Measurements from ENCODE around the gene SPARCL1. TPM values are rescaled to one million over a fixed set of nuclear protein-coding genes. Genes with fewer than 3 reads are reported as not detected.

SPARCL1 gene
- total and polyA plus RNA-seq, 2 experiments from 2014 or later: not detected

GRCh38 chr4:87512400-87512799 lies 16.8 kb downstream of the SPARCL1 start:
- 26 to 42% methylated on average over 1 of the region's 1 CpG for WGBS, 2 experiments (ENCODE audit: low coverage in 1 of 2, low lambda C conversion rate in 2 of 2, missing lambda C conversion rate in 2 of 2)
- in situ Hi-C loops (cut with MboI): no loop called here
- H2AFZ ChIP-seq: no peak overlapping the region

GRCh38 chr4:87511500-87511899 lies 17.7 kb downstream of the SPARCL1 start:
- no peaks in the 10 kb centered on the region for H3K79me2 ChIP-seq (ENCODE audit: insufficient read depth)
- H3K9ac ChIP-seq: no peak overlapping the region
- in situ Hi-C loops (cut with MboI): no loop called here
- H3F3A ChIP-seq (ENCODE audit: insufficient read depth): peaks cover 14% of the 10 kb centered on the region
- WGBS, 2 experiments (ENCODE audit: low coverage in 1 of 2, low lambda C conversion rate in 2 of 2, missing lambda C conversion rate in 2 of 2): 94 to 98% methylated on average over 2 of the region's 2 CpGs
- no peaks in the 10 kb centered on the region for H3K36me3 ChIP-seq (ENCODE audit: low read depth)
- H3K4me1 ChIP-seq (ENCODE audit: insufficient read depth): peaks cover 13% of the 10 kb centered on the region
- H3K27me3 ChIP-seq (replicated peaks; ENCODE audit: insufficient read depth): no peaks in the 10 kb centered on the region
- no peak overlapping the region for H3K27ac ChIP-seq
- H3K4me2 ChIP-seq (ENCODE audit: unreplicated experiment): no peak overlapping the region
- TF ChIP-seq EZH2phosphoT487 (IDR thresholded peaks at IDR 0.05; ENCODE audit: insufficient read depth, low read depth) (no peak), EZH2 (IDR thresholded peaks at IDR 0.05; ENCODE audit: insufficient read depth, poor library complexity, severe bottlenecking) (no peak)
- no peaks in the 10 kb centered on the region for H4K20me1 ChIP-seq (ENCODE audit: insufficient read depth)
- no peak for DNase-seq
- H3K9me2 ChIP-seq (ENCODE audit: insufficient read depth): no peaks in the 10 kb centered on the region
- H3K4me3 ChIP-seq: no peak overlapping the region
- H3K9me3 ChIP-seq (ENCODE audit: low read depth): no peaks in the 10 kb centered on the region
- no peak overlapping the region for H2AFZ ChIP-seq

More at GRCh38 chr4:87512400-87512799, 16.8 kb downstream of the SPARCL1 start:
- H3K4me3 ChIP-seq: no peak overlapping the region
- no peak overlapping the region for H3K4me2 ChIP-seq (ENCODE audit: unreplicated experiment)
- H3K9ac ChIP-seq: no peak overlapping the region
- H3K4me1 ChIP-seq (ENCODE audit: insufficient read depth): peaks cover 6% of the 10 kb centered on the region
- H4K20me1 ChIP-seq (ENCODE audit: insufficient read depth): no peaks in the 10 kb centered on the region
- TF ChIP-seq EZH2phosphoT487 (IDR thresholded peaks at IDR 0.05; ENCODE audit: insufficient read depth, low read depth) (no peak), EZH2 (IDR thresholded peaks at IDR 0.05; ENCODE audit: insufficient read depth, poor library complexity, severe bottlenecking) (no peak)
- H3K9me3 ChIP-seq (ENCODE audit: low read depth): no peaks in the 10 kb centered on the region
- H3F3A ChIP-seq (ENCODE audit: insufficient read depth): peaks cover 7% of the 10 kb centered on the region; the same call in 1 of the 2 replicates
- H3K9me2 ChIP-seq (ENCODE audit: insufficient read depth): no peaks in the 10 kb centered on the region
- no peaks in the 10 kb centered on the region for H3K79me2 ChIP-seq (ENCODE audit: insufficient read depth)
- no peaks in the 10 kb centered on the region for H3K27me3 ChIP-seq (replicated peaks; ENCODE audit: insufficient read depth)
- no peaks in the 10 kb centered on the region for H3K36me3 ChIP-seq (ENCODE audit: low read depth)
- no peak for DNase-seq
- H3K27ac ChIP-seq: no peak overlapping the region

- Histone ChIP-seq H3K79me2 (ENCODE audit: insufficient read depth) (no peaks in the 10 kb centered on the region), H3K4me3 (no peak overlapping the region), H2AFZ (no peak overlapping the region), H3K36me3 (ENCODE audit: low read depth) (no peaks in the 10 kb centered on the region), H3F3A (ENCODE audit: insufficient read depth) (peaks cover 18% of the 10 kb centered on the region), H3K9ac (no peak overlapping the region), H3K9me2 (ENCODE audit: insufficient read depth) (no peaks in the 10 kb centered on the region), H3K4me2 (ENCODE audit: unreplicated experiment) (no peak overlapping the region), H3K9me3 (ENCODE audit: low read depth) (no peaks in the 10 kb centered on the region), H3K27ac (no peak overlapping the region), H4K20me1 (ENCODE audit: insufficient read depth) (no peaks in the 10 kb centered on the region), H3K27me3 (replicated peaks; ENCODE audit: insufficient read depth) (no peaks in the 10 kb centered on the region), H3K4me1 (ENCODE audit: insufficient read depth) (peaks cover 18% of the 10 kb centered on the region)
- TF ChIP-seq EZH2phosphoT487 (IDR thresholded peaks at IDR 0.05; ENCODE audit: insufficient read depth, low read depth): no peak
- no peak for TF ChIP-seq EZH2 (IDR thresholded peaks at IDR 0.05; ENCODE audit: insufficient read depth, poor library complexity, severe bottlenecking)
- WGBS, 2 experiments (ENCODE audit: low coverage in 1 of 2, low lambda C conversion rate in 2 of 2, missing lambda C conversion rate in 2 of 2): 96 to 97% methylated on average over 17 of the region's 17 CpGs
- no peak for DNase-seq
- in situ Hi-C loops (cut with MboI): no loop called here
These were observed 18.4 kb downstream of the SPARCL1 start for GRCh38 chr4:87510747-87511146.

- Histone ChIP-seq H4K20me1 (ENCODE audit: insufficient read depth) (no peaks in the 10 kb centered on the region), H3K4me2 (ENCODE audit: unreplicated experiment) (peak overlapping the region; percentile 60), H3K36me3 (ENCODE audit: low read depth) (no peaks in the 10 kb centered on the region), H3K79me2 (ENCODE audit: insufficient read depth) (no peaks in the 10 kb centered on the region), H3K4me1 (ENCODE audit: insufficient read depth) (peaks cover 25% of the 10 kb centered on the region), H2AFZ (peak overlapping the region; percentile 35), H3F3A (ENCODE audit: insufficient read depth) (peaks cover 18% of the 10 kb centered on the region), H3K9ac (peak overlapping the region; percentile 53; the same call in 1 of the 2 replicates), H3K9me2 (ENCODE audit: insufficient read depth) (no peaks in the 10 kb centered on the region), H3K9me3 (ENCODE audit: low read depth) (no peaks in the 10 kb centered on the region), H3K27me3 (replicated peaks; ENCODE audit: insufficient read depth) (no peaks in the 10 kb centered on the region), H3K27ac (peak overlapping the region; percentile 83), H3K4me3 (peak overlapping the region; percentile 52)
- TF ChIP-seq EZH2phosphoT487 (IDR thresholded peaks at IDR 0.05; ENCODE audit: insufficient read depth, low read depth) (no peak), EZH2 (IDR thresholded peaks at IDR 0.05; ENCODE audit: insufficient read depth, poor library complexity, severe bottlenecking) (no peak)
- DNase-seq: peak; percentile 91
- WGBS, 2 experiments (ENCODE audit: low coverage in 1 of 2, low lambda C conversion rate in 2 of 2, missing lambda C conversion rate in 2 of 2): 0% methylated on average over 4 of the region's 4 CpGs
- in situ Hi-C loops (cut with MboI): no loop called here
These were observed 22.0 kb downstream of the SPARCL1 start for GRCh38 chr4:87506974-87507701.
